Smooth muscle cell of bladder (primary cell): ENCODE measurements around the gene RNF125. TPM values are rescaled to one million over a fixed set of nuclear protein-coding genes. Genes with fewer than 3 reads are reported as not detected.

Source experiments
- total RNA-seq: library from RNA; depleted of rRNA; stranded (reverse); fragments of >200 nt; gene quantifications from 2 replicates; pipeline ENCODE4 v1.2.3, GENCODE V29; 2014

RNF125 gene
- total RNA-seq: 0.28 TPM in 2 replicates

DNA sequence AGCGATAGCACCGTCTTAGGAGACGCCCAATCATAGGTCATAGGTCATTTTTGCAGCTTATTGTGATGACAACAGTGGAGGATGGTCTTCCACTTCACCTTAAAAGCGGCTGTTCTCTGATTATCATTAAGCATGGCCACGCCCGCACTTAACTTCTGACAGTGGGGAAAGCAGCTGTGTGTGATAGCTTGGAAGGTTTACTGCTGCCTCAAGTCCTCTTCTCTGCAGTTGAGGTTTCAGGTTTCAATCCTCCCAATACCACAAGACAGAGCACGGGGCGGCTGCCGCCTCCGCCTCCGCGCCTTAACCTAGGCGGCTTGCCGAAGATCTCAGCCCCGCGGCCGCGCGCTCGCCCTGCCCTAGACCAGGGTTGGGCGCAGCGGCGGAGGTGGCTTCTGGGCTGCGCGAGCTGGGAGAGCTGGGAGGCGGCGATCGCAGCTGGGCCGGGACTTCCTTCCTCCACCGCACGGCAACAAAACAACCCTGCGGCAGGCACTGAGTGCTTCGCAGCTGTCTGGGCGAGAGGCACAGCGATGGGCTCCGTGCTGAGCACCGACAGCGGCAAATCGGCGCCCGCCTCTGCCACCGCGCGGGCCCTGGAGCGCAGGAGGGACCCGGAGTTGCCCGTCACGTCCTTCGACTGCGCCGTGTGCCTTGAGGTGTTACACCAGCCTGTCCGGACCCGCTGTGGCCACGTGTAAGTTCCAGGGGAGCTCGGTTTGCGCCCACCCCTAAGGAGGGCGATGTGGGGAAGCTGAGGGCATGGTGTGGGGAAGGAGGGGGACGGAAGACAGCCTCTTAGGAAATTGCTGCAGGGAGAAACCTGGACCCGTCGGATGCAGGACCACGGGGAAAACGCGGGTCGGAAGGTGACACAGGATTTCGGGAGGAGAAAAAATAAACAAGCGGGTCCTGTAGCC lies at the start of gene RNF125:
Gene RNF125 (plus strand): TSS at position 495 of the 920 bp plus-strand sequence. CDS start 39 bp downstream, at position 534.

DNA sequence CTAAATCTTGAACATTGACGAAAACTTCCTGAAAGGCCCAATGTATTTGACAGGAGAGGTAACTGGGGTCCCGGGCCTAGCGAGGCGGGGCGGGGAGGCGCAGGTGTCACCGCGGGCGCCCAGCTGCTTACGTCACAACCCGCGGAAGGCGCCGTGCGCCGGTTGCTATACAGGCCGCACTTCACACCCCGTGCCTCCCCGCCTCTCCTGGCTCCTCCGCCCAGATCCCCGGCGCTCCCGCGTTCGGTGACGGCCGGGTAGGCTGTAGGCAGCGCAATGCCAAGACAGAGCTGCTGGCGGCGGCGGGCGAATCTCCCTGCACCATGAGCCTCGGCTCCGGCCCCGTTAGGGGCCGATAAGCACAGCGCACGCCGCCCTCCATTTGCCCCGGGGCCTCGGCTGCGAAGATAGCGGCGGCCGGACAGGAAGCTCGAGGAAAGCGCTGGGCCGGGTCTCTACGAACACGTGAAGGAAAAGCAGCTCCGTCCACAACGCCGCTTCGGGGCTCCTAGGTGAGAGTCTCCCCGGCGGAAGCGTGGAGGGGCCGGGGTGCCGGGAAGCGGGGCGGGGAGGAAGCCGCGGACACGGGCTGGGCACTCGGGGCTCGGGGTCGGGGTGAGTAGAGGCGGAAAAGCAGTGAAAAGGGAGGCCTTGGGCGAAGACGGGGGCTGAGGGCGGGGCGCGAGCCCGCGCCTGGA lies 73.2 kb downstream of the RNF125 start, which contains the start of gene RNF138:
Gene RNF138 (plus strand): TSS at position 151 of the 698 bp plus-strand sequence. CDS start 903 bp downstream, outside the sequence.

Other genes with a start within 250 kb of the RNF125 start
- gene TRAPPC8, start 75.7 kb upstream of the RNF125 start, total RNA-seq: 40.7 and 43.8 TPM in 2 replicates
- 14.1 and 14.4 TPM in 2 replicates for gene RNF138, start 73.0 kb downstream of the RNF125 start, total RNA-seq
- gene MEP1B, start 171.2 kb downstream of the RNF125 start, total RNA-seq: not detected in 2 replicates